MCF 10A (cell line): ENCODE results near the gene CCDC81. TPM values are rescaled to one million over a fixed set of nuclear protein-coding genes. Genes with fewer than 3 reads are reported as not detected.
"Not testable (repeated sequence)": the region's sequence is repeated elsewhere in the genome, so short reads cannot be mapped to it uniquely, and the experiment has no call there.

Experiments
- BruUV-seq: library from RNA; stranded (reverse); fragments of 400-500 nt; replicated peaks from 2 replicates; lab custom pipeline; 2021; lab: Mats Ljungman, UMichigan
- CTCF ChIA-PET: fragments of 300-600 bp; sonication (Branson Sonifier 250); formaldehyde crosslinking; extraction: SDS; loops from one replicate; lab custom pipeline; 2021; ENCODE audit warnings: antibody characterized with exemption, inconsistent platforms; lab: Yijun Ruan, JAX
- POLR2A ChIA-PET: fragments of 300-600, 350-650 bp; sonication (Branson Sonifier 250); formaldehyde crosslinking; extraction: SDS; loops from one replicate; lab custom pipeline; 2020; ENCODE audit warnings: antibody characterized with exemption, inconsistent platforms; lab: Yijun Ruan, JAX
- DNase-seq: peaks from one replicate; pipeline ENCODE4 v3.0.0-alpha.2; 2018; ENCODE audit not compliant: unreplicated experiment
- H3K27ac Mint-ChIP-seq: one replicate; pipeline ENCODE4 v1.8.0; 2022; ENCODE audit warnings: mild to moderate bottlenecking, low read depth, mixed read lengths; ENCODE audit not compliant: unreplicated experiment
- H3K27me3 Mint-ChIP-seq: one replicate; pipeline ENCODE4 v1.8.0; 2022; ENCODE audit warnings: mixed read lengths; ENCODE audit not compliant: insufficient read depth, unreplicated experiment
- H3K36me3 Mint-ChIP-seq: one replicate; pipeline ENCODE4 v1.8.0; 2022; ENCODE audit warnings: mild to moderate bottlenecking, moderate library complexity, mixed read lengths; ENCODE audit not compliant: insufficient read depth, unreplicated experiment
- H3K4me1 Mint-ChIP-seq: one replicate; pipeline ENCODE4 v1.8.0; 2022; ENCODE audit warnings: mixed read lengths; ENCODE audit not compliant: insufficient read depth, unreplicated experiment
- H3K4me3 Mint-ChIP-seq: one replicate; pipeline ENCODE4 v1.8.0; 2022; ENCODE audit warnings: mild to moderate bottlenecking, moderate library complexity, mixed read lengths; ENCODE audit not compliant: unreplicated experiment
- H3K9me3 Mint-ChIP-seq: one replicate; pipeline ENCODE4 v1.8.0; 2022; ENCODE audit warnings: mixed read lengths; ENCODE audit not compliant: unreplicated experiment
- CTCF ChIP-seq: fragments of 200-600 bp; IDR thresholded peaks from one replicate; pipeline ENCODE4 v1.8.0; 2022; ENCODE audit warnings: antibody characterized with exemption, mild to moderate bottlenecking; ENCODE audit not compliant: unreplicated experiment
- intact Hi-C: fragments of 100-400 bp; cut with micrococcal nuclease; formaldehyde crosslinking; loops from 2 replicates; pipeline ENCODE4 v1.14.1; 2022
- total RNA-seq: library from RNA; stranded (reverse); gene quantifications from 2 replicates; pipeline ENCODE4 v1.2.3, GENCODE V29; 2022

Gene CCDC81
- total RNA-seq, 1 experiment from 2014 or later, result 1.7 TPM

GRCh38 chr11:86427441-86427840, 52.8 kb downstream of the CCDC81 start:
- no peak overlapping the region for H3K4me3 Mint-ChIP-seq

GRCh38 chr11:86431258-86431657, 56.6 kb downstream of the CCDC81 start:
- TF ChIP-seq CTCF, result no peak
- H3K4me3 Mint-ChIP-seq, result no peak overlapping the region
- DNase-seq, result no peak
- no TSS peak for BruUV-seq
- intact Hi-C loops, result no loop called here
- ChIA-PET POLR2A (no interaction called here), CTCF (no interaction called here)
- no peaks in the 10 kb centered on the region for H3K27me3 Mint-ChIP-seq
- no peak overlapping the region for H3K27ac Mint-ChIP-seq
- no peaks in the 10 kb centered on the region for H3K36me3 Mint-ChIP-seq
- H3K4me1 Mint-ChIP-seq, result no peaks in the 10 kb centered on the region
- H3K9me3 Mint-ChIP-seq, result no peaks in the 10 kb centered on the region

More at GRCh38 chr11:86427441-86427840, 52.8 kb downstream of the CCDC81 start:
- H3K4me1 Mint-ChIP-seq, result no peaks in the 10 kb centered on the region
- TF ChIP-seq CTCF, result no peak
- ChIA-PET POLR2A (no interaction called here), CTCF (interaction anchor here (1.0 kb wide), 1 partner anchor 30 kb away, joined by 5 read pairs; no protein-coding TSS in a partner anchor)
- no peaks in the 10 kb centered on the region for H3K9me3 Mint-ChIP-seq
- no peaks in the 10 kb centered on the region for H3K36me3 Mint-ChIP-seq
- no peak overlapping the region for H3K27ac Mint-ChIP-seq
- no peaks in the 10 kb centered on the region for H3K27me3 Mint-ChIP-seq
- intact Hi-C loops, result no loop called here
- DNase-seq, result no peak
- BruUV-seq, result no TSS peak

- POLR2A ChIA-PET, H3K4me1 Mint-ChIP-seq, intact Hi-C loops, BruUV-seq, H3K27me3 Mint-ChIP-seq, H3K27ac Mint-ChIP-seq, H3K4me3 Mint-ChIP-seq, H3K9me3 Mint-ChIP-seq, DNase-seq, H3K36me3 Mint-ChIP-seq: not testable (repeated sequence)
- CTCF ChIA-PET, result interaction anchor here (1.2 kb wide), 1 partner anchor 72 kb away, joined by 4 read pairs; no protein-coding TSS in a partner anchor
Measured at GRCh38 chr11:86433361-86434095, 58.8 kb downstream of the CCDC81 start.

GRCh38 chr11:86435711-86436110, 61.0 kb downstream of the CCDC81 start:
- intact Hi-C loops, result no loop called here
- Mint-ChIP-seq H3K27ac (no peak overlapping the region), H3K27me3 (no peaks in the 10 kb centered on the region), H3K36me3 (no peaks in the 10 kb centered on the region), H3K9me3 (no peaks in the 10 kb centered on the region), H3K4me3 (no peak overlapping the region), H3K4me1 (peaks cover 4% of the 10 kb centered on the region)
- POLR2A ChIA-PET, result interaction anchor here (0.7 kb wide), 1 partner anchor 40 kb away, joined by 3 read pairs; no protein-coding TSS in a partner anchor
- no peak for TF ChIP-seq CTCF
- CTCF ChIA-PET, result interaction anchor here (0.7 to 1.0 kb wide), 2 partner anchors 21 to 691 kb away, joined by 3 read pairs; no protein-coding TSS in a partner anchor
- BruUV-seq, result no TSS peak
- DNase-seq, result no peak
